ENCODE results near the gene EVX1.

DNA sequence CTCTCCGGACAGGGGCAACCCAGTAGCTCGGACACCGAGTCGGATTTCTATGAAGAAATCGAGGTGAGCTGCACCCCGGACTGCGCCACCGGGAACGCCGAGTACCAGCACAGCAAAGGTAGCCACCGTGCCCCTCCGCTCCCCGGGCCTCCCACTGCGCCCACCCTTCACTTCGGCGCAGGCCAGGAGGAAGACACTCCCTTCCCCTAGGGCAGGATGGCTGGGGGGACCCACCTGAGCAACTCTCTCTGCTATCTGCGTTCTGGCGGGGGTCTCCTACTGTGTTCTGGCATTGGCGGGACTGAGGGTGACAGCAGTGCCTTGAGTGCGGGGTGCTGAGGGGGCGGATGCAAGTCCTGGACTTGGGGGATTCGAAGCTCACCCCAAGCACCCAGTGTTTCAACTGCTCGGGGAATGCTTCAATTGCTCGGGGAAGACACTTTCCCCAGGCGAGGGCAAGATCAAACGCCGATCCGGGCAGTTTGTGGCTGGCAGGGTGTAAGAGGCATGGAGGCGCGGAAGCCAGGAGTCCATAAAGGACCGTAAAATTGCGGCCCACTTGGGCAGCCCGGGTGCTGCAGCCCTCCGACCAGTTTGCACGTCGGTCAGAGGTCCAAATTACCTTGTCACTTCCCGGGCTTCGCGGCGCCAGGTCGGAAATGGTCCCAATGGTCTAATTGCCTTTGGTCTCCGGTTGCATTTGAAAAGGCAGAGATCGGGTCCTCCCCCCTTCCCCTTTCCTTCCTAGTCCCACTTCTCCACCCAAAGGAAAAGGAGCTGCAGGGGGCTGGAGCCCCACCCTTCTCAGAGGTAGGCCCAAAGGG, 950 bp downstream of the EVX1 start:
- TF ChIP-seq, protein P1, sequence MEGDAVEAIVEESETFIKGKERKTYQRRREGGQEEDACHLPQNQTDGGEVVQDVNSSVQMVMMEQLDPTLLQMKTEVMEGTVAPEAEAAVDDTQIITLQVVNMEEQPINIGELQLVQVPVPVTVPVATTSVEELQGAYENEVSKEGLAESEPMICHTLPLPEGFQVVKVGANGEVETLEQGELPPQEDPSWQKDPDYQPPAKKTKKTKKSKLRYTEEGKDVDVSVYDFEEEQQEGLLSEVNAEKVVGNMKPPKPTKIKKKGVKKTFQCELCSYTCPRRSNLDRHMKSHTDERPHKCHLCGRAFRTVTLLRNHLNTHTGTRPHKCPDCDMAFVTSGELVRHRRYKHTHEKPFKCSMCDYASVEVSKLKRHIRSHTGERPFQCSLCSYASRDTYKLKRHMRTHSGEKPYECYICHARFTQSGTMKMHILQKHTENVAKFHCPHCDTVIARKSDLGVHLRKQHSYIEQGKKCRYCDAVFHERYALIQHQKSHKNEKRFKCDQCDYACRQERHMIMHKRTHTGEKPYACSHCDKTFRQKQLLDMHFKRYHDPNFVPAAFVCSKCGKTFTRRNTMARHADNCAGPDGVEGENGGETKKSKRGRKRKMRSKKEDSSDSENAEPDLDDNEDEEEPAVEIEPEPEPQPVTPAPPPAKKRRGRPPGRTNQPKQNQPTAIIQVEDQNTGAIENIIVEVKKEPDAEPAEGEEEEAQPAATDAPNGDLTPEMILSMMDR (IDR thresholded peaks at IDR 0.05; ENCODE audit: low read length), result no peak
- no peak for TF ChIP-seq EZH2 (IDR thresholded peaks at IDR 0.05; ENCODE audit: borderline replicate concordance, low read length)
